ENCODE measurements around the gene ELK3. TPM values are rescaled to one million over a fixed set of nuclear protein-coding genes. Genes with fewer than 3 reads are reported as not detected.

The ELK3 gene
- polyA plus RNA-seq, 3 donors: 4.7 to 28.1 (median 26.3) TPM

DNA sequence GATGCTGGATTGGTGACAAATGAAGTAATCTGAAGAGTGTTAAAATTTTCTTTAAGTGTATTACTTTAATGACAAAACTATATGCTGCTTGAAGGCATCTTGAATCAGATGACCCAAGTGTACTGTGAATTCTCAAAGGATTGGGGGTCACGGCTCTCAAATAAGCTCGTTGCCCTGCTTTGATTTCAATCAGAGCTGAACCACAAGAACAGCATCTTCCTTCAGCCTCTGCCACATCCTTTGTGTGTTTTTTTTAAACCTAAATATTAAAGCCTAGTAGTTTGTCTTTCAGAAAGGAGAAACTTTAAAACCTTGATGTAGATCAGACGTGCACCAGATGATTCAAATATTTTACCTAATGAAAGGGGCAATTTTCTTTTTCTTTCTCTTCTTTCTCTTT, 11.7 kb downstream of the ELK3 start:
- 40 to 71% (median 41%) methylated on average over 3 of the region's 3 CpGs for WGBS, 3 donors
- no peak overlapping the region for H3K27ac ChIP-seq (ENCODE audit: low read depth, low read length)

DNA sequence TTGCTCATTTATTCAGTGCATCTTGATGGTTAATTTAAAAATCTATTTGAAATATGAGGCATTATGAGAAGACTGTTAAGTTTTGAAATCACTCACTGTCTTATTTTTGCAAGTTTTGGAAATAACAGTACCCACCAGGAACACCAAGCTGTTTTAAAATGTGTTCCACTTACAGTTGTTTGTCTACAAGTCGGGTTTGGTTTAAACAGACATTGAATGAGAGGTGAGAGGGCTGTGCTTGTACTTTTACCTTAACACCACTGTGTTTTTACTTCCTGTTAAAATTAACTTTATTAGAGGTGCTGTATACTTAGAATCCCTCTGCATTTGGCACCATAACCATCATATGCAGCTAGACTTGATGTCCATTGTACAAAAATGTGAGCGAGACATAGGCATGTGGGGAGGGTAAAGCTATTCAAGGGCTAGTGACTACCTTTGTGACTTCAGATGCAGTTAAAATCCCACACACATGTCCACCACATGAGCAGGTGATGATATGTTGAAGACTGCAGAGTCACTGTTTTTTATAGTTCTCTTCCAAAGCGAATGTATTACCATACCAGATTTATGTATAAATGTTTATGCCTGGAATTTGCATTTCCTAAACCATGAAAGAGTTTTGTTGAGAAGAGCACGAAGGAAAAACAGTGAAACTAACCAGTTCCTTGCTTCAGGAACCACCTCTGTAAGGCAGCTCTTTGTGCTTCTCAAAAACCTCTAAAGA, 12.9 kb downstream of the ELK3 start:
- WGBS, 3 donors: 73 to 86% (median 81%) methylated on average over 4 of the region's 4 CpGs
- H3K27ac ChIP-seq (ENCODE audit: low read depth, low read length): no peak overlapping the region

GRCh38 chr12:96208346-96208745, 14.2 kb downstream of the ELK3 start:
- 44 to 59% (median 51%) methylated on average over 2 of the region's 2 CpGs for WGBS, 3 donors
- no peak overlapping the region for H3K27ac ChIP-seq (ENCODE audit: low read depth, low read length)

DNA sequence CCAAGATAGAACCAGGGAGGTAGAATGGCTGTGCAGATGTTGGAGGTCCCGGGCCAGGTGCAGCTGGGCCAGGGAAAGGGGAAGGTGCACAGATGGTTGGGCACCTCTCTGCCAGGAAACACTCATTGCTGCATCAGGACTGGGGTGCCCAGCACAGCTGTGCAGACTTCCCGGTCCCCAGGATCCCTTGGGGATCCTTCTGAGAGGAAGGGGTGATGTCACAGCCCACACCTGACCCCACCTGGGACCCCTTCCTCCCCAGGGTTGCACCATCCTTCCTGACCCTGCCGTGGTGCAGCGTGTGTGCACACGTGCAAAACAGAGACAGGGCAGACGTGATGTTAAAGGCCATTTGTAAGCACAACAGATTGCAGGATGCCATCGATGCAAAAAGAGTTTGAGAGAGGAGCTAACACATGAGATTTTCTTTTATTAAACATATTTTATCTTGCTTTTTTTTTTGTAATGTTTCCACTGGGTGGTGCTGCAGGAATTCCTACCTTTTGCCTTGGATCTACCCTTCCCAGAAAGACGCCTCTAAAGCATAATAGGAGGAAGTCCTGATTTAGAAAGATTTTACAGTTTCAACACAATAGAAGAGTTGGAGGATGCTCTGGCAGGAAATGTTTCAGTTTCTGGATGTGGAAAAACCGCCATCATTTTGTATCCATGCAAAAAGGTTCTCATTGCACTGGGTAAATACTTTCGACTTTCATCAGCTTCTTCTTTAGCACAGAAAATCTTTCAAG, 14.8 kb downstream of the ELK3 start:
- H3K27ac ChIP-seq (ENCODE audit: low read depth, low read length): no peak overlapping the region
- 30 to 53% (median 38%) methylated on average over 10 of the region's 10 CpGs for whole genome bisulfite sequencing, 3 donors

GRCh38 chr12:96210376-96211055, 16.3 kb downstream of the ELK3 start:
- no peak overlapping the region for H3K27ac ChIP-seq (ENCODE audit: low read depth, low read length)
- 46 to 82% (median 60%) methylated on average over 19 of the region's 19 CpGs for WGBS, 3 donors

- 40 to 81% (median 41%) methylated on average over 3 of the region's 3 CpGs for WGBS, 3 donors
- peak overlapping the region; percentile 35 for H3K27ac ChIP-seq (ENCODE audit: low read depth, low read length)
Measured at GRCh38 chr12:96211988-96212387, 17.8 kb downstream of the ELK3 start.

- WGBS, 3 donors: 56 to 85% (median 58%) methylated on average over 10 of the region's 10 CpGs
- H3K27ac ChIP-seq (ENCODE audit: low read depth, low read length): peak overlapping the region; percentile 35
Measured at GRCh38 chr12:96212456-96213375, 18.5 kb downstream of the ELK3 start.

DNA sequence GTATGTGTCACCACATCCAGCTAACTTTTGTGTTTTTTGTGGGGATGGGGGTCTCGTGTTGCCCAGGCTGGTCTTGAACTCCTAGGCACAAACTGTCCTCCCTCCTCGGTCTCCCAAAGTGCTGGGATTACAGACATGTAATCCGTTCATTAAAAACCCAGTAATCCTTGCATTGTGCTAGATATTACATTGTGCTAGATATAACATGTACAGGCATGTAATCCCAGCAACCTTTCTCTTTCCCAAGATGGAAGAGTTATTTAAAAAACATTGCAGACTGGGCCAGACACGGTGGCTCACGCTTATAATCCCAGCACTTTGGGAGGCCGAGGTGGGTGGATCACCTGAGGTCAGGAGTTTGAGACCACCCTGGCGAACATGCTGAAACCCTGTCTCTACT, 19.7 kb downstream of the ELK3 start:
- WGBS, 3 donors: 76 to 84% (median 81%) methylated on average over 7 of the region's 7 CpGs

DNA sequence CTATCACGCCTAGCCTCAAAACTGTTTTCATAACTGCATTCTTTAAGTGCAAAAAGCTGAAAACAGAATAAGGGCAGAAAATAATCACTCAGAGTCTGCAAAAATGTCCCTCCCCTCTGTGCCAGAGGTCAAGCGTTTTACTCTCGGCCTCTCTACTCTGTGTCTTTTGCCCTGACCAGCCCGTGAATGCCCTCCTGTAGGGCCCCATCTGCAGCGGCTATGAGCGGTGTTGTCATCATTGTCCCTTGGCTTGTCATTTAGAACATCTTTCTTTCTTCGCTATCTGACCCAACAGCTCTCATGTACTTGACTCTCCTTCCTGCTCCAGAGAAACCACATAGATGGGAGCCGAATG, 21.7 kb downstream of the ELK3 start:
- no peak overlapping the region for H3K27ac ChIP-seq (ENCODE audit: low read depth, low read length)
- WGBS, 3 donors: 81 to 86% (median 83%) methylated on average over 8 of the region's 8 CpGs

More for the DNA sequence above, 19.7 kb downstream of the ELK3 start:
- H3K27ac ChIP-seq (ENCODE audit: low read depth, low read length): no peak overlapping the region

DNA sequence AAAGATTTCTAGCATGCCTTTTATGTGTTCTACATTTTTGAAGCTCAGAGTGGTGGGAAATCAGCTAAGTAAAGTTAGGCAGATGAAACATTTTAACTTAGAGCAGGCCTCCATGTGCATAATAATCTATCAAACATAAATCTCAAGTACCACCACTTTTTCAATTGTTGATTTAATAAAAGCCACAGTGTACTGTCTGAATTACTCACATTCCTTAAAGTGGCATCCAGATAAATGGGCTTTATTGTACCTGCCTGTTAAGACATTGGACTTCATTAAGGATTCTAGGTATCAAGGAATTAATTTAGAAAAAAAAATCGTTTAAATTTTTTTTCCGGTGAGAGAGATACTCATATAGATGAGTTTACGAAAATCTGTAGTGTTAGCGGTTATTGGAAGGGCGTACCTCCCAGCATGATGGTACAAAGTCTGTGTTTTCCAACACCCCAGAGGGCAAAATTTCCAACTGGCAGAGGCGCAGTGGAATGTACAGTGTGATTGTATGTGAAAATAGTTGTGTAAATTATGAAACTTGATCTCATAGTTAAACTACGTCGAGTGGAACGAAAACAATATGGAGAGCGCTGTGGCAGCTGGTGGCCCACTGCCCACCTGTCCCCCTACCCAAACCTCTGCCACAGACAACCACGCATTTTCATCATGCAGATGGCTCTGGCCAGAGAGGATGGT, 25.0 kb downstream of the ELK3 start:
- H3K27ac ChIP-seq (ENCODE audit: low read depth, low read length): no peak overlapping the region
- 91% methylated on average over 11 of the region's 11 CpGs for WGBS, 3 donors

DNA sequence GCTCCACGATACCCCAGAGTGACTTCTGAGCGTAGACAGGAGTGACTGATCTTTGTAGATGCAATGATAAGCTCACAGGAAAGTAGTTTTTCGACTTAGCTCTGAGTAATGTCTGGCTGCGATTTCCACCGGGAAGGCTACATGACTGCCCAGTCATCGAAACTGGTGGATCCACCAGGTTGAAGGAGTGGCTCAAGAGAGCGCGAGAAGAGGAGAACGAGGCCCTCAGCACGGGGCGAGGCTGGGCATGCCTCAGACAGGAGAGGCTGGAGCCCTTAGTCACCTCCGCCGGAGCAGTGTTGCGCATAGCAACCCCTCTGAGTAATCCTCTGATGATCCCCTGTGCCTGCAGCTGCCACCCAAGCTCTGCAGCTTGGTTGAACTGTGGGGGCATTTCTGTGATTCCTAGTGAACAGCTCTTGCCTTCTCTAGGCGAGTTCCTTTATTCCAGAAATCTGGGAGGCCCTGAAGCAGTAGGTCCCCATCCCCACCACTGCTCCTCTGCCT, 25.6 kb downstream of the ELK3 start:
- H3K27ac ChIP-seq (ENCODE audit: low read depth, low read length): no peak overlapping the region
- 76 to 89% (median 83%) methylated on average over 15 of the region's 15 CpGs for WGBS, 3 donors

DNA sequence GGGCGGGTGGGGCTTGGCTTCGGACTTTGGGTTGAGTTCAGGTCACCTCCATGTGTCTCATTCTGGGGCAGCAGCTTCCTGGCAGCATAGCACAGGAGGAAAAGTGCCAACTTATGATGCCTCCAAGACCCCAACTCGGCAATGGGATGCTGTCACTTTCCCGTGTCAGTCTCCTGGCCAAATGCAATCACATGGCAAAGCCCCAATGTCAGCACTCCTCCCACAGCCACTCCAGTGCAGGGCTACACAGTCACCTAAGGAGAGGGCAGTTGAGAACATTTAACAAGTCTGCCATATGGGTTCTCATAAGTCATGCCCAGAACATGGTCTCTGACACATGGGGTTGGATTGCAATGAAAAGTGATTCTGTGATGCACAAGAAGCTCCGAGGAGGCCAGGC, 26.7 kb downstream of the ELK3 start:
- WGBS, 3 donors: 61 to 77% (median 72%) methylated on average over 5 of the region's 5 CpGs
- H3K27ac ChIP-seq (ENCODE audit: low read depth, low read length): no peak overlapping the region

DNA sequence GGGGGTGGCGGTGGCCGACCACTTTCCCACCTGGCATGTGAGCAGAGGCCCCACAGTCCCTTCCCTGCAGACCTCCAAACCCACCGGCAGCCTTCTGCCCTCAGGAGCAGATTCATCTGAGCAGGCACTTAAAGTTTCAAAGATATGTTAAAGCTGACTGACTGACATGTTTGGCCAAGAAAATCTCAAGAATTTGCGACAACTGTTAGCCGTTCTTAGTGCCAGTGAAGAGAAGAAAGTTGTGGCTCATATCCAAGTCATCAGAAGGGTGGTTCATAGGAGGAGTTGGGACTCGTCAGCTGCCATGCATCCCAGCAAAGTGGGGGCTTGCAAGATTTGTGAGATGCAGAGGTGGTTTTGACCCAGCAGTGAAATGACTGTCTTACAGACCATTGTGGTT, 27.2 kb downstream of the ELK3 start:
- WGBS, 3 donors: 79 to 87% (median 86%) methylated on average over 6 of the region's 6 CpGs
- no peak overlapping the region for H3K27ac ChIP-seq (ENCODE audit: low read depth, low read length)

- 48 to 78% (median 73%) methylated on average over 16 of the region's 16 CpGs for WGBS, 3 donors
- H3K27ac ChIP-seq (ENCODE audit: low read depth, low read length): no peak overlapping the region
Measured at GRCh38 chr12:96223411-96224218, 29.4 kb downstream of the ELK3 start.

DNA sequence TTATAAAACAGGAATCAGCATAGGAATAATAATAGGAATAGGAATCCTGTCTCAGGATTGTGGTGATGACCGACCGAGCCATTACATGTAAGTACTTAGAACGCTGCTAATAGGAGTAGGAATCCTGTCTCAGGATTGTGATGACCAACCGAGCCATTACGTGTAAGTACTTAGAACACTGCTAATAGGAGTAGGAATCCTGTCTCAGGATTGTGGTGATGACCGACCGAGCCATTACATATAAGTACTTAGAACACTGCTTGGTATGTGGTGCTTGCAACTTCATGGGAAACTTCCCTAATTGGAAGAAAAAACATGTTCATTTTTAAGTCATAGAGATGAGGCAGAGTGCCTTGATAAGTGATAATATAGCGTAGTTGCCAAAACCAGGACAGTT, 30.0 kb downstream of the ELK3 start:
- 74 to 86% (median 78%) methylated on average over 8 of the region's 8 CpGs for WGBS, 3 donors

GRCh38 chr12:96225044-96225855, 31.1 kb downstream of the ELK3 start:
- WGBS, 3 donors: 44 to 50% (median 48%) methylated on average over 7 of the region's 7 CpGs
- H3K27ac ChIP-seq (ENCODE audit: low read depth, low read length): no peak overlapping the region

More for the DNA sequence above, 30.0 kb downstream of the ELK3 start:
- no peak overlapping the region for H3K27ac ChIP-seq (ENCODE audit: low read depth, low read length)
